HepG2 (cell line): ENCODE measurements around the gene P2RY2. TPM values are rescaled to one million over a fixed set of nuclear protein-coding genes. Genes with fewer than 3 reads are reported as not detected.

Experiments
- ATAC-seq: fragments of 200-7000 bp; cut with Tn5 transposase; 3 replicates; pipeline ENCODE4 v1.9.1; 2020; ENCODE audit warnings: mild to moderate bottlenecking, moderate library complexity
- BruUV-seq: library from RNA; stranded (reverse); fragments of 400-500 nt; replicated peaks from 2 replicates; lab custom pipeline; 2021; lab: Mats Ljungman, UMichigan
- CTCF ChIA-PET: fragments of 300-600 bp; formaldehyde crosslinking; extraction: SDS; loops from one replicate; lab custom pipeline; 2021; ENCODE audit warnings: low total read pairs, inconsistent platforms, low intra/inter-chr PET ratio; lab: Yijun Ruan, JAX
- POLR2A ChIA-PET: fragments of 350-600 bp; sonication (Branson Sonifier 250); formaldehyde crosslinking; loops from one replicate; lab custom pipeline; 2020; ENCODE audit warnings: antibody characterized with exemption, inconsistent platforms; lab: Yijun Ruan, JAX
- DNase-seq: peaks from one replicate; pipeline ENCODE4 v3.0.0-alpha.2; 2015; ENCODE audit warnings: low spot score
- FAIRE-seq: peaks from 3 replicates; lab custom pipeline; 2011; peaks lifted over from hg19 to GRCh38; lab: Jason Lieb, UNC
- H2AFZ ChIP-seq: one replicate; pipeline ENCODE4 v1.6.1; 2011; ENCODE audit warnings: low read length, inconsistent platforms
- H3K27ac ChIP-seq: fragments of 300-600 bp; 3 replicates; pipeline ENCODE4 v1.8.0; 2011; ENCODE audit warnings: mixed run types, mild to moderate bottlenecking, mixed read lengths, low read length, inconsistent platforms; ENCODE audit not compliant: insufficient read depth; ENCODE audit errors: extremely low read length
- H3K27me3 ChIP-seq, 2 experiments: fragments of 200-600 bp in 1 of 2; 2 replicates in 1 of 2; 3 replicates in 1 of 2; pipeline versions ENCODE4 v1.6.0 to v1.8.0; 2011; ENCODE audit warnings: low read length in 2 of 2, mild to moderate bottlenecking in 2 of 2, moderate library complexity in 2 of 2, inconsistent platforms in 1 of 2; ENCODE audit not compliant: insufficient read depth in 2 of 2, control insufficient read depth in 1 of 2
- H3K36me3 ChIP-seq, 2 experiments: fragments of 200-600 bp in 1 of 2; replicated peaks in 1 of 2; 2 replicates in 1 of 2; 3 replicates in 1 of 2; pipeline versions ENCODE4 v1.5.1 to v1.8.0; 2011; ENCODE audit warnings: low read length in 2 of 2, inconsistent platforms in 1 of 2; ENCODE audit not compliant: insufficient read depth in 2 of 2, control insufficient read depth in 1 of 2
- H3K4me1 ChIP-seq: 2 replicates; pipeline ENCODE4 v1.5.1; 2012; ENCODE audit warnings: low read length, inconsistent platforms; ENCODE audit not compliant: insufficient read depth
- H3K4me2 ChIP-seq: 2 replicates; pipeline ENCODE4 v1.6.0; 2011; ENCODE audit warnings: low read depth, low read length, inconsistent platforms
- H3K4me3 ChIP-seq, 3 experiments: fragments of 200-600 bp in 1 of 3; sonication (generic), shearing (Covaris generic) in 1 of 3; replicated peaks in 1 of 3; 2 replicates each; pipeline ENCODE4 v1.5.1; 2011 to 2016; ENCODE audit warnings: low read length in 3 of 3, inconsistent platforms in 2 of 3, low read depth in 2 of 3, mild to moderate bottlenecking in 2 of 3, control low read depth in 1 of 3, mixed read lengths in 1 of 3; ENCODE audit not compliant: insufficient read depth in 1 of 3
- H3K79me2 ChIP-seq: one replicate; pipeline ENCODE4 v1.6.1; 2011; ENCODE audit warnings: low read length, inconsistent platforms; ENCODE audit not compliant: insufficient read depth
- H3K9ac ChIP-seq: 2 replicates; pipeline ENCODE4 v1.6.0; 2011; ENCODE audit warnings: mild to moderate bottlenecking, low read depth, low read length, inconsistent platforms; ENCODE audit not compliant: insufficient read depth
- H3K9me3 ChIP-seq: 2 replicates; pipeline ENCODE4 v1.5.1; 2012; ENCODE audit warnings: mild to moderate bottlenecking, low read length
- H4K20me1 ChIP-seq: 2 replicates; pipeline ENCODE4 v1.6.0; 2011; ENCODE audit warnings: inconsistent platforms, mild to moderate bottlenecking, low read length, moderate library complexity; ENCODE audit not compliant: insufficient read depth
- ARNT2 ChIP-seq: sonication (generic); formaldehyde crosslinking; IDR thresholded peaks from 2 replicates; pipeline ENCODE4 v1.8.0; 2022; ENCODE audit warnings: mild to moderate bottlenecking, low read depth, missing genetic modification reagents, moderate library complexity
- FOSL1 ChIP-seq: sonication (generic); formaldehyde crosslinking; IDR thresholded peaks from 2 replicates; pipeline ENCODE4 v1.9.0; 2021; ENCODE audit warnings: missing genetic modification reagents, borderline replicate concordance
- FOSL2 ChIP-seq: sonication (generic); formaldehyde crosslinking; IDR thresholded peaks from 2 replicates; pipeline ENCODE4 v1.4.0; 2020; ENCODE audit warnings: missing genetic modification reagents
- KDM5B ChIP-seq: sonication (generic); formaldehyde crosslinking; IDR thresholded peaks from 2 replicates; pipeline ENCODE4 v1.4.0; 2020; ENCODE audit warnings: missing genetic modification reagents, mild to moderate bottlenecking, borderline replicate concordance
- KLF15 ChIP-seq: sonication (generic); formaldehyde crosslinking; IDR thresholded peaks from 2 replicates; pipeline ENCODE4 v1.8.1; 2023; ENCODE audit warnings: borderline replicate concordance, mild to moderate bottlenecking, inconsistent platforms, missing genetic modification reagents, mixed read lengths
- NFIC ChIP-seq: IDR thresholded peaks from 2 replicates; pipeline ENCODE4 v1.6.1; 2012; ENCODE audit warnings: mild to moderate bottlenecking, low read length, inconsistent platforms
- PAX8 ChIP-seq: sonication (generic); formaldehyde crosslinking; IDR thresholded peaks from 2 replicates; pipeline ENCODE4 v1.8.0; 2022; ENCODE audit warnings: mild to moderate bottlenecking, missing genetic modification reagents, borderline replicate concordance
- SNRNP70 ChIP-seq: fragments of 200-400 bp; formaldehyde crosslinking; IDR thresholded peaks from 2 replicates; pipeline ENCODE4 v1.6.1; 2017; ENCODE audit warnings: mild to moderate bottlenecking, low read depth, low read length, moderate library complexity
- SRSF1 ChIP-seq: fragments of 200-400 bp; formaldehyde crosslinking; optimal IDR thresholded peaks from 2 replicates; pipeline ENCODE3; 2017; ENCODE audit warnings: mild to moderate bottlenecking, low read depth, low read length, moderate library complexity
- WIZ ChIP-seq: sonication (generic); formaldehyde crosslinking; IDR thresholded peaks from 2 replicates; pipeline ENCODE4 v1.5.1; 2020; ENCODE audit warnings: mild to moderate bottlenecking, missing genetic modification reagents
- ZBTB26 ChIP-seq: IDR thresholded peaks from 2 replicates; pipeline ENCODE4 v1.6.1; 2016; ENCODE audit warnings: missing compliant biosample characterization, missing genetic modification reagents, borderline replicate concordance
- ZBTB7B ChIP-seq: sonication (generic); formaldehyde crosslinking; IDR thresholded peaks from 2 replicates; pipeline ENCODE4 v1.4.0; 2020; ENCODE audit warnings: missing genetic modification reagents
- ZMYM4 ChIP-seq: sonication (generic); formaldehyde crosslinking; IDR thresholded peaks from 2 replicates; pipeline ENCODE4 v1.8.1; 2023; ENCODE audit warnings: mild to moderate bottlenecking, missing genetic modification reagents
- ZNF354B ChIP-seq: sonication (generic); formaldehyde crosslinking; IDR thresholded peaks from 2 replicates; pipeline ENCODE4 v1.8.0; 2022; ENCODE audit warnings: mild to moderate bottlenecking, missing genetic modification reagents
- ZNF605 ChIP-seq: sonication (generic); formaldehyde crosslinking; IDR thresholded peaks from 2 replicates; pipeline ENCODE4 v1.8.0; 2022; ENCODE audit warnings: mild to moderate bottlenecking, missing genetic modification reagents
- ZNF629 ChIP-seq: sonication (generic); formaldehyde crosslinking; conservative IDR thresholded peaks from 2 replicates; pipeline ENCODE4 v1.5.0; 2020; ENCODE audit warnings: missing genetic modification reagents
- WGBS: methylation state at CpG from one replicate; pipeline ENCODE4 v1.1.6; 2017; ENCODE audit warnings: low lambda C conversion rate; 5-methylcytosine and 5-hydroxymethylcytosine counted together
- in situ Hi-C: cut with HindIII; loops from 2 replicates; pipeline ENCODE4 v1.10.0; 2017; ENCODE audit warnings: low pct_unique_long_range_greater_than_20kb; ENCODE audit not compliant: extremely low pct_ligation_motif_present
- intact Hi-C: fragments of 100-400 bp; cut with micrococcal nuclease; formaldehyde crosslinking; loops from one replicate; pipeline ENCODE4 v1.10.0; 2022; ENCODE audit not compliant: unreplicated experiment
- polyA plus RNA-seq, 8 experiments: library from polyadenylated mRNA; depleted of rRNA in 3 of 8; stranded (reverse) in 7 of 8; unstranded in 1 of 8; fragments of >200 nt; fragmentation: Illumina TruSeq in 4 of 8; extraction: Trizol in 4 of 8; gene quantifications; 2 replicates each; pipeline versions ENCODE4 v1.2.1 to v1.2.3, GENCODE V29; 2011 to 2016; ENCODE audit warnings: low read depth in 4 of 8, missing spikeins in 1 of 8, mixed read lengths in 1 of 8; ENCODE audit not compliant: insufficient read depth in 1 of 8
- total RNA-seq, 5 experiments: library from RNA; depleted of rRNA; stranded (reverse); fragments of >200 nt; fragmentation: Illumina TruSeq; extraction: Trizol; gene quantifications; 2 replicates each; pipeline ENCODE4 v1.2.3, GENCODE V29; 2016; ENCODE audit warnings: low read depth in 1 of 5
- TF ChIP-seq, protein P1 (sequence below): sonication (generic); formaldehyde crosslinking; IDR thresholded peaks from 2 replicates; pipeline ENCODE4 v1.4.0; 2020; ENCODE audit warnings: missing genetic modification reagents
- TF ChIP-seq, protein P2 (sequence below): sonication (generic); formaldehyde crosslinking; IDR thresholded peaks from 2 replicates; pipeline ENCODE4 v1.5.0; 2020; ENCODE audit warnings: missing genetic modification reagents

The P2RY2 gene
- total and polyA plus RNA-seq, 2 of the 13 experiments (the other 11 are each of a cell fraction or from before 2014, with no cell fraction given): 0.95 to 3.1 TPM

GRCh38 chr11:73188301-73188700 is 29.8 kb upstream of the P2RY2 start:
- Histone ChIP-seq H3K79me2 (no peaks in the 10 kb centered on the region), H4K20me1 (no peaks in the 10 kb centered on the region), H3K9ac (no peak overlapping the region), H3K9me3 (no peaks in the 10 kb centered on the region), H3K27me3 (peaks cover 3 to 46% of the 10 kb centered on the region in 2 experiments; a peak in 3 of 5 replicates), H2AFZ (no peak overlapping the region), H3K27ac (no peak overlapping the region)
- no TSS peak for BruUV-seq
- no peak for DNase-seq
- FAIRE-seq: no peak
- intact Hi-C loops (no loop called here), in situ Hi-C loops (loop anchor here (5.0 kb wide), 2 partner anchors 49 to 99 kb away; no protein-coding TSS in a partner anchor)
- POLR2A ChIA-PET: no interaction called here
- TF ChIP-seq SNRNP70: no peak
- no peak for TF ChIP-seq FOSL2 (CRISPR knock-in tag)
- TF ChIP-seq ZBTB26 (CRISPR knock-in tag): no peak
- no peak for TF ChIP-seq ZNF354B (CRISPR knock-in tag)
- TF ChIP-seq, protein P1, sequence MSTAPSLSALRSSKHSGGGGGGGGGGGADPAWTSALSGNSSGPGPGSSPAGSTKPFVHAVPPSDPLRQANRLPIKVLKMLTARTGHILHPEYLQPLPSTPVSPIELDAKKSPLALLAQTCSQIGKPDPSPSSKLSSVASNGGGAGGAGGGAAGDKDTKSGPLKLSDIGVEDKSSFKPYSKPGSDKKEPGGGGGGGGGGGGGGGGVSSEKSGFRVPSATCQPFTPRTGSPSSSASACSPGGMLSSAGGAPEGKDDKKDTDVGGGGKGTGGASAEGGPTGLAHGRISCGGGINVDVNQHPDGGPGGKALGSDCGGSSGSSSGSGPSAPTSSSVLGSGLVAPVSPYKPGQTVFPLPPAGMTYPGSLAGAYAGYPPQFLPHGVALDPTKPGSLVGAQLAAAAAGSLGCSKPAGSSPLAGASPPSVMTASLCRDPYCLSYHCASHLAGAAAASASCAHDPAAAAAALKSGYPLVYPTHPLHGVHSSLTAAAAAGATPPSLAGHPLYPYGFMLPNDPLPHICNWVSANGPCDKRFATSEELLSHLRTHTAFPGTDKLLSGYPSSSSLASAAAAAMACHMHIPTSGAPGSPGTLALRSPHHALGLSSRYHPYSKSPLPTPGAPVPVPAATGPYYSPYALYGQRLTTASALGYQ (CRISPR knock-in tag): no peak
- TF ChIP-seq ZNF605 (CRISPR knock-in tag): no peak
- no peak for TF ChIP-seq ARNT2 (CRISPR knock-in tag)
- no peak for TF ChIP-seq KDM5B (CRISPR knock-in tag)
- TF ChIP-seq ZMYM4 (CRISPR knock-in tag): no peak
- no peak for TF ChIP-seq ZNF629 (CRISPR knock-in tag)
- TF ChIP-seq SRSF1: no peak
- no peak for TF ChIP-seq PAX8
- no peak for TF ChIP-seq KLF15 (CRISPR knock-in tag)
- TF ChIP-seq, protein P2, sequence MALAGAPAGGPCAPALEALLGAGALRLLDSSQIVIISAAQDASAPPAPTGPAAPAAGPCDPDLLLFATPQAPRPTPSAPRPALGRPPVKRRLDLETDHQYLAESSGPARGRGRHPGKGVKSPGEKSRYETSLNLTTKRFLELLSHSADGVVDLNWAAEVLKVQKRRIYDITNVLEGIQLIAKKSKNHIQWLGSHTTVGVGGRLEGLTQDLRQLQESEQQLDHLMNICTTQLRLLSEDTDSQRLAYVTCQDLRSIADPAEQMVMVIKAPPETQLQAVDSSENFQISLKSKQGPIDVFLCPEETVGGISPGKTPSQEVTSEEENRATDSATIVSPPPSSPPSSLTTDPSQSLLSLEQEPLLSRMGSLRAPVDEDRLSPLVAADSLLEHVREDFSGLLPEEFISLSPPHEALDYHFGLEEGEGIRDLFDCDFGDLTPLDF (CRISPR knock-in tag): no peak
- no peak for TF ChIP-seq WIZ (CRISPR knock-in tag)
- no peak for TF ChIP-seq FOSL1 (CRISPR knock-in tag)
- TF ChIP-seq NFIC: no peak
- TF ChIP-seq ZBTB7B: no peak
- TF ChIP-seq, all 625 proteins: peak for 0
- no peaks in the 10 kb centered on the region for H3K36me3 ChIP-seq
- CTCF ChIA-PET: interaction anchor here (0.7 kb wide), 1 partner anchor 30 kb away, joined by 3 read pairs; the partner anchor contains the start of gene P2RY2
- peaks cover 10% of the 10 kb centered on the region for H3K4me1 ChIP-seq
- no peak overlapping the region for H3K4me3 ChIP-seq
- ATAC-seq: no peak
- WGBS: 39% methylated on average over 3 of the region's 4 CpGs
- no peak overlapping the region for H3K4me2 ChIP-seq
